Measurements from ENCODE around the gene KLK10. TPM values are rescaled to one million over a fixed set of nuclear protein-coding genes. Genes with fewer than 3 reads are reported as not detected.
"Not testable (repeated sequence)": the region's sequence is repeated elsewhere in the genome, so short reads cannot be mapped to it uniquely, and the experiment has no call there.

Gene KLK10
- total RNA-seq, 1 experiment from 2014 or later = not detected

- no peak for DNase-seq (ENCODE audit: low spot score)
- in situ Hi-C loops (cut with HindIII; ENCODE audit: low sequenced_read_pairs) = no loop called here
Observed at GRCh38 chr19:50975766-50976165, 43.7 kb downstream of the KLK10 start.

DNA sequence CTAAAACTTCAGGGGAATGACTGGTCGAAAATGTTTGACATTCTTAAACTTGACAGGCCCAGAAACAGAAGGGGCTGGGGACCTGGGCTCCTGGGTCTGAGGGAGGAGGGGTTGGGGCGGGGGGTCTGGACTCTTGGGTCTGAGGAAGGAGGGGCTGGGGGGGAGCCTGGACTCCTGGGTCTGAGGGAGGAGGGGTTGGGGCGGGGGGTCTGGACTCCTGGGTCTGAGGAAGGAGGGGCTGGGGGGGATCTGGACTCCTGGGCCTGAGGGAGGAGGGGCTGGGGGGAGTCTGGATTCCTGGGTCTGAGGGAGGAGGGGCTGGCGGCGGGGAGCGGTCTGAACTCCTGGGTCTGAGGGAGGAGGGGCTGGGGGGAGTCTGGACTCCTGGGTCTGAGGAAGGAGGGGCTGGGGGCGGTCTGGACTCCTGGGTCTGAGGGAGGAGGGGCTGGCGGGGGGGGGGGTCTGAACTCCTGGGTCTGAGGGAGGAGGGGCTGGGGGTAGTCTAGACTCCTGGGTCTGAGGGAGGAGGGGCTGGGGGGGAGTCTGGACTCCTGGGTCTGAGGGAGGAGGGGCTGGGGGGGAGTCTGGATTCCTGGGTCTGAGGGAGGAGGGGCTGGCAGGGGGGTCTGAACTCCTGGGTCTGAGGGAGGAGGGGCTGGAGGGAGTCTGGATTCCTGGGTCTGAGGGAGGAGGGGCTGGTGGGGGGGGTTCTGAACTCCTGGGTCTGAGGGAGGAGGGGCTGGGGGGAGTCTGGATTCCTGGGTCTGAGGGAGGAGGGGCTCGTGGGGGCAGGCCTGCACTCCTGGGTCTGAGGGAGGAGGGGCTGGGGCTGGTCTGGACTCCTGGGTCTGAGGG lies 44.6 kb downstream of the KLK10 start:
- in situ Hi-C loops (cut with HindIII; ENCODE audit: low sequenced_read_pairs) = no loop called here
- DNase-seq (ENCODE audit: low spot score) = no peak

DNA sequence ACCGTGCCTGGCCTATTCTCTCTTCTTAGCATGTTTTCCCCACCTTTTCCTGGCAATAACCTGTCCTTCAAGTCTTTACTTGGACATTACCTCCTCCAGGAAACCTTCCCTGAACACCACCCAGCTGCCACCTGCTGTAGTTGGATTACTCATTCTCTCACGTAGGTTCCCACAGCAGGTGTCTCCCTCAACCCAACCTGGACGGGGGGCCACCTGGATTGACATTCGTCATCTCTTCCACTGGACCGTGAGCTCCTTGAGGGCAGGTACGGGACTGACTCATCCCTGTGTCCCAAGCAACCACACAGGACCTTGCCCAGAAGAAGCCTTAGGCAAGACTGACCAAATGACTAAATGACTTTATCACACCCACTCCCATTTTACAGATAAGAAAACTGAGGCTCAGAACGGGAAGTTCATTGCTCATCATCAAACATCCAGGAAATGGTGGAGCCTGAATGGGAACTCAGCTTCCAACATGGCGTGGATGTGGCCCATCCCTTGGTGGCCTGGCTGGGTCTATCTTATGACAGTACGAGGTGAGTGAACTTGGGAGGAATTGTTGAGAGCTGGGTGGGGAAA lies 46.6 kb downstream of the KLK10 start:
- DNase-seq (ENCODE audit: low spot score) = no peak
- in situ Hi-C loops (cut with HindIII; ENCODE audit: low sequenced_read_pairs) = no loop called here

- in situ Hi-C loops (cut with HindIII; ENCODE audit: low sequenced_read_pairs); DNase-seq (ENCODE audit: low spot score): not testable (repeated sequence)
Observed at GRCh38 chr19:50969810-50970209, 49.7 kb downstream of the KLK10 start.

DNA sequence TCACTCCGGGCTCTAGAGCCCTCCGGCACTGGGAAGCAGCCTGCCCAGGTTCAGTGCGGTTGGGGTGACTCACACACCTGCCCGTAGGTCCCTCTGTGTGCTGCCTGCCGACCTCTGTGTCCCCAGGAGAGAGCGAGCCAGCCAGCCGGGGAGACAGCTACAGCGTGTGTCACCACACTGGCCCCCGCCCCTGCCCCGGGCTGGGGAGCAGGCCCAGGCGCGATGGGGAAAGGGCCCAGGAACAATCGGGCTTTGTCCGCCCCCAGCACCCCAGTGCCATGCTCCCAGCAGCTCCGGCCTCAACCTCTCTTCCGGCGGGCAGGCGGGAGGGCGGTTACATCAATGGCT lies 50.1 kb downstream of the KLK10 start, which contains the start of gene KLK6:
Gene KLK6 (minus strand): TSS at position 179 of the 348 bp plus-strand sequence. CDS start 1,487 bp downstream, outside the sequence.
- no peak for DNase-seq (ENCODE audit: low spot score)
- in situ Hi-C loops (cut with HindIII; ENCODE audit: low sequenced_read_pairs) = no loop called here

DNA sequence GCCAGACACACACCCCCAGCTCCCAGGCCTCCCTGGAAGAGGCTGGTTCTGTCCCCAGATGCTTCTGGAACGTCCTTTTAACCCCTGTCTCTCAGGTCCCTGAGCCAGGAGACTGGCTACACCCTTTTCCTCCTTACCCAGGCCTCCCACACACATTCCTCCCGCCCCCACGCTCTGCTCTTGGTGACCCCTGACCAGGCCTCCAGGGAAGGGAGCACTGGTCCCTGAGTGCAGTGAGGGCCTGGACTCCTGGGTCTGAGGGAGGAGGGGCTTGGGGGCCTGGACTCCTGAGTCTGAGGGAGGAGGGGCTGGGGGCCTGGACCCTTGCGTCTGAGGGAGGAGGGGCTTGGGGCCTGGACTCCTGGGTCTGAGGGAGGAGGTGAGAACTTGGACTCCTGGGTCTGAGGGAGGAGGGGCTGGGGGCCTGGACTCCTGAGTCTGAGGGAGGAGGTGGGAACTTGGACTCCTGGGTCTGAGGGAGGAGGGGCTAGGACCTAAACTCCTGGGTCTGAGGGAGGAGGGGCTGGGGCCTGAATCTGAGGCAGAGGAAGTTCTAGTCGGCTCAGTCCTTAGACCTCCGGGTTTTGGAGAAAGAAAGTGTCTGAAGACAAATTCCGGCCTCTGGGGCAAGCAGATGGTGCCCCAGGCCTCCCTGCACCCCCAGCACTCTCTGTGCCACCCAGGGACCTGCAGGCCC lies 50.6 kb downstream of the KLK10 start:
- no peak for DNase-seq (ENCODE audit: low spot score)
- in situ Hi-C loops (cut with HindIII; ENCODE audit: low sequenced_read_pairs) = no loop called here

- DNase-seq (ENCODE audit: low spot score) = no peak
- in situ Hi-C loops (cut with HindIII; ENCODE audit: low sequenced_read_pairs) = no loop called here
Observed at GRCh38 chr19:50967929-50968715, 51.4 kb downstream of the KLK10 start.

- DNase-seq (ENCODE audit: low spot score) = no peak
- in situ Hi-C loops (cut with HindIII; ENCODE audit: low sequenced_read_pairs) = no loop called here
Observed at GRCh38 chr19:50964266-50964665, 55.2 kb downstream of the KLK10 start.

GRCh38 chr19:50963381-50963780 lies 56.1 kb downstream of the KLK10 start:
- in situ Hi-C loops (cut with HindIII; ENCODE audit: low sequenced_read_pairs) = no loop called here
- DNase-seq (ENCODE audit: low spot score) = no peak

Other genes with a start within 250 kb of the KLK10 start
- gene GPR32, start 249.2 kb downstream of the KLK10 start, total RNA-seq (2014; rRNA removed; shearing (Covaris generic)) = not detected in 2 replicates
- not detected in 2 replicates for gene ACP4, start 229.3 kb downstream of the KLK10 start, total RNA-seq (2014; rRNA removed; shearing (Covaris generic))
- gene KLK1, start 195.9 kb downstream of the KLK10 start, total RNA-seq (2014; rRNA removed; shearing (Covaris generic)) = not detected in 2 replicates
- not detected in 2 replicates for gene KLK15, start 186.1 kb downstream of the KLK10 start, total RNA-seq (2014; rRNA removed; shearing (Covaris generic))
- not detected in 2 replicates for gene KLK3, start 164.8 kb downstream of the KLK10 start, total RNA-seq (2014; rRNA removed; shearing (Covaris generic))
- not detected in 2 replicates for gene KLK2, start 146.3 kb downstream of the KLK10 start, total RNA-seq (2014; rRNA removed; shearing (Covaris generic))
- not detected in 2 replicates for gene KLK4, start 108.3 kb downstream of the KLK10 start, total RNA-seq (2014; rRNA removed; shearing (Covaris generic))
- gene KLK5, start 66.7 kb downstream of the KLK10 start, total RNA-seq (2014; rRNA removed; shearing (Covaris generic)) = 0.58 TPM in 1 of 2 replicates, not detected in the other
- gene KLK6, start 50.1 kb downstream of the KLK10 start, total RNA-seq (2014; rRNA removed; shearing (Covaris generic)) = not detected in 2 replicates
- gene KLK7, start 35.8 kb downstream of the KLK10 start, total RNA-seq (2014; rRNA removed; shearing (Covaris generic)) = not detected in 2 replicates
- not detected in 2 replicates for gene KLK8, start 18.1 kb downstream of the KLK10 start, total RNA-seq (2014; rRNA removed; shearing (Covaris generic))
- not detected in 2 replicates for gene KLK11, start 6.9 kb upstream of the KLK10 start, total RNA-seq (2014; rRNA removed; shearing (Covaris generic))
- not detected in 2 replicates for gene KLK12, start 15.3 kb upstream of the KLK10 start, total RNA-seq (2014; rRNA removed; shearing (Covaris generic))
- not detected in 2 replicates for gene KLK13, start 45.4 kb upstream of the KLK10 start, total RNA-seq (2014; rRNA removed; shearing (Covaris generic))
- not detected in 2 replicates for gene KLK14, start 63.2 kb upstream of the KLK10 start, total RNA-seq (2014; rRNA removed; shearing (Covaris generic))
- 10.1 and 16.8 TPM in 2 replicates for gene CTU1, start 88.7 kb upstream of the KLK10 start, total RNA-seq (2014; rRNA removed; shearing (Covaris generic))
- gene SIGLEC9, start 105.2 kb upstream of the KLK10 start, total RNA-seq (2014; rRNA removed; shearing (Covaris generic)) = not detected in 2 replicates
- not detected in 2 replicates for gene SIGLEC7, start 122.6 kb upstream of the KLK10 start, total RNA-seq (2014; rRNA removed; shearing (Covaris generic))
- 1.4 TPM in 1 of 2 replicates, not detected in the other for gene CD33, start 205.4 kb upstream of the KLK10 start, total RNA-seq (2014; rRNA removed; shearing (Covaris generic))
- not detected in 2 replicates for gene SIGLECL1, start 231.4 kb upstream of the KLK10 start, total RNA-seq (2014; rRNA removed; shearing (Covaris generic))

Data from G401 (cell line).